Neural cell (in vitro differentiated cells): ENCODE measurements around the gene BRICD5. TPM values are rescaled to one million over a fixed set of nuclear protein-coding genes. Genes with fewer than 3 reads are reported as not detected.

Source experiments
- H2AFZ ChIP-seq: fragments of 200-600, 300-800 bp; sonication (generic), shearing (Covaris generic); 2 replicates; pipeline ENCODE4 v1.6.0; 2014; ENCODE audit warnings: low read depth, mild to moderate bottlenecking, antibody characterized with exemption, low read length, moderate library complexity
- H3F3A ChIP-seq: fragments of 200-600 bp; shearing (Covaris generic); 2 replicates; pipeline ENCODE4 v1.6.1; 2016; ENCODE audit warnings: mild to moderate bottlenecking, moderate library complexity, mixed read lengths, antibody characterized with exemption, low read length; ENCODE audit not compliant: insufficient read depth, poor library complexity, severe bottlenecking
- H3K27ac ChIP-seq: fragments of 200-600, 300-800 bp; sonication (generic), shearing (Covaris generic); 2 replicates; pipeline ENCODE4 v1.5.1; 2014; ENCODE audit warnings: mild to moderate bottlenecking, low read length, moderate library complexity
- H3K27me3 ChIP-seq: fragments of 300-800, 200-600 bp; sonication (generic), shearing (Covaris generic); 2 replicates; pipeline ENCODE4 v1.6.0; 2014; ENCODE audit warnings: mild to moderate bottlenecking, low read depth, low read length, moderate library complexity; ENCODE audit not compliant: insufficient read depth
- H3K36me3 ChIP-seq: fragments of 300-800, 200-600 bp; sonication (generic), shearing (Covaris generic); 2 replicates; pipeline ENCODE4 v1.5.1; 2014; ENCODE audit warnings: mild to moderate bottlenecking, antibody characterized with exemption, low read length, moderate library complexity; ENCODE audit not compliant: insufficient read depth
- H3K4me2 ChIP-seq: fragments of 300-800, 200-600 bp; sonication (generic), shearing (Covaris generic); 2 replicates; pipeline ENCODE4 v1.6.0; 2014; ENCODE audit warnings: mild to moderate bottlenecking, low read length
- H3K4me3 ChIP-seq: fragments of 300-800, 200-600 bp; sonication (generic), shearing (Covaris generic); 2 replicates; pipeline ENCODE4 v1.5.1; 2014; ENCODE audit warnings: mild to moderate bottlenecking, low read length, moderate library complexity
- H3K79me2 ChIP-seq: fragments of 200-600 bp; shearing (Covaris generic); replicated peaks from 2 replicates; pipeline ENCODE4 v1.6.0; 2014; ENCODE audit warnings: mild to moderate bottlenecking, low read length, moderate library complexity; ENCODE audit not compliant: insufficient read depth
- H3K9ac ChIP-seq: fragments of 300-800, 200-600 bp; sonication (generic), shearing (Covaris generic); 2 replicates; pipeline ENCODE4 v1.6.1; 2016; ENCODE audit warnings: mild to moderate bottlenecking, low read length, mixed read lengths
- H3K9me2 ChIP-seq: fragments of 200-600 bp; shearing (Covaris generic); 2 replicates; pipeline ENCODE4 v1.6.1; 2016; ENCODE audit warnings: mild to moderate bottlenecking, low read length, mixed read lengths; ENCODE audit not compliant: insufficient read depth
- H3K9me3 ChIP-seq: fragments of 200-600, 300-800 bp; sonication (generic), shearing (Covaris generic); 2 replicates; pipeline ENCODE4 v1.6.1; 2016; ENCODE audit warnings: mild to moderate bottlenecking, mixed run types, low read length, moderate library complexity, mixed read lengths
- H4K20me1 ChIP-seq: fragments of 200-600 bp; shearing (Covaris generic); 2 replicates; pipeline ENCODE4 v1.6.1; 2016; ENCODE audit warnings: mild to moderate bottlenecking, mixed run types; ENCODE audit not compliant: insufficient read depth
- CTCF ChIP-seq: fragments of 450-650 bp; IDR thresholded peaks from 2 replicates; pipeline ENCODE4 v1.5.1; 2014; ENCODE audit warnings: antibody characterized with exemption, mild to moderate bottlenecking, moderate library complexity; ENCODE audit not compliant: poor library complexity, severe bottlenecking
- EP300 ChIP-seq: fragments of 450-650 bp; conservative IDR thresholded peaks from 2 replicates; pipeline ENCODE4 v1.6.1; 2014; ENCODE audit warnings: antibody characterized with exemption, mild to moderate bottlenecking, moderate library complexity; ENCODE audit not compliant: poor library complexity, severe bottlenecking
- EZH2 ChIP-seq: fragments of 200-600, 300-800 bp; shearing (Covaris generic), sonication (generic); IDR thresholded peaks from 2 replicates; pipeline ENCODE4 v1.6.1; 2014; ENCODE audit warnings: antibody characterized with exemption, low read length, borderline replicate concordance, mild to moderate bottlenecking; ENCODE audit not compliant: insufficient read depth, poor library complexity, severe bottlenecking
- MXI1 ChIP-seq: fragments of 450-650 bp; conservative IDR thresholded peaks from 2 replicates; pipeline ENCODE4 v1.6.1; 2014; ENCODE audit warnings: antibody characterized with exemption, mild to moderate bottlenecking; ENCODE audit not compliant: poor library complexity, severe bottlenecking
- POLR2AphosphoS5 ChIP-seq: IDR thresholded peaks from 2 replicates; pipeline ENCODE4 v1.6.1; 2012
- RAD21 ChIP-seq: fragments of 450-650 bp; conservative IDR thresholded peaks from 2 replicates; pipeline ENCODE4 v1.6.1; 2014; ENCODE audit warnings: antibody characterized with exemption, mild to moderate bottlenecking, moderate library complexity
- REST ChIP-seq: IDR thresholded peaks from 2 replicates; pipeline ENCODE4 v1.6.1; 2012; ENCODE audit warnings: borderline replicate concordance
- SMC3 ChIP-seq: fragments of 450-650 bp; conservative IDR thresholded peaks from 2 replicates; pipeline ENCODE4 v1.6.1; 2014; ENCODE audit warnings: antibody characterized with exemption, mild to moderate bottlenecking, moderate library complexity; ENCODE audit not compliant: poor library complexity
- TAF1 ChIP-seq: IDR thresholded peaks from 2 replicates; pipeline ENCODE4 v1.6.1; 2012; ENCODE audit warnings: low read depth
- polyA plus RNA-seq: library from polyadenylated mRNA; depleted of rRNA; stranded (reverse); fragments of >200 nt; gene quantifications from 2 replicates; pipeline ENCODE4 v1.2.3, GENCODE V29; 2014

The BRICD5 gene
- polyA plus RNA-seq, 1 donor from 2014 or later = 39.2 TPM

- TF ChIP-seq EP300 = no peak
- TF ChIP-seq EZH2 = no peak
- no peak for TF ChIP-seq RAD21
- no peak for TF ChIP-seq POLR2AphosphoS5
- TF ChIP-seq REST = no peak
- no peak for TF ChIP-seq TAF1
- TF ChIP-seq SMC3 = no peak
- TF ChIP-seq MXI1 = no peak
- no peak for TF ChIP-seq CTCF
- H3K79me2 ChIP-seq = no peaks in the 10 kb centered on the region
- H3F3A ChIP-seq = no peaks in the 10 kb centered on the region
- no peaks in the 10 kb centered on the region for H3K9me2 ChIP-seq
- no peak overlapping the region for H2AFZ ChIP-seq
- H3K27ac ChIP-seq = no peak overlapping the region
- no peak overlapping the region for H3K9ac ChIP-seq
- H3K36me3 ChIP-seq = no peaks in the 10 kb centered on the region
- no peaks in the 10 kb centered on the region for H3K9me3 ChIP-seq
- H3K4me2 ChIP-seq = no peak overlapping the region
- no peaks in the 10 kb centered on the region for H3K27me3 ChIP-seq
- no peak overlapping the region for H3K4me3 ChIP-seq
- no peaks in the 10 kb centered on the region for H4K20me1 ChIP-seq
Measured at GRCh38 chr16:2184346-2184745, 26.3 kb downstream of the BRICD5 start.

- no peaks in the 10 kb centered on the region for H4K20me1 ChIP-seq
- no peaks in the 10 kb centered on the region for H3F3A ChIP-seq
- no peaks in the 10 kb centered on the region for H3K27me3 ChIP-seq
- TF ChIP-seq REST = no peak
- no peak for TF ChIP-seq CTCF
- TF ChIP-seq POLR2AphosphoS5 = no peak
- no peaks in the 10 kb centered on the region for H3K36me3 ChIP-seq
- H3K4me2 ChIP-seq = no peak overlapping the region
- no peak overlapping the region for H3K4me3 ChIP-seq
- no peak overlapping the region for H3K9ac ChIP-seq
- no peaks in the 10 kb centered on the region for H3K9me2 ChIP-seq
- no peaks in the 10 kb centered on the region for H3K79me2 ChIP-seq
- H3K9me3 ChIP-seq = no peaks in the 10 kb centered on the region
- H3K27ac ChIP-seq = no peak overlapping the region
- H2AFZ ChIP-seq = no peak overlapping the region
Measured at GRCh38 chr16:2183671-2184070, 27.0 kb downstream of the BRICD5 start.
